SU-DHL-6 (cell line): ENCODE data around the gene HYDIN.
"Not testable (repeated sequence)": the region's sequence is repeated elsewhere in the genome, so short reads cannot be mapped to it uniquely, and the experiment has no call there.

Source experiments
- H2AFZ ChIP-seq: fragments of 200-600 bp; sonication (generic); 2 replicates; pipeline ENCODE4 v1.6.1; 2014; ENCODE audit warnings: low read depth, mild to moderate bottlenecking, moderate library complexity, mixed read lengths, antibody characterized with exemption, low read length; ENCODE audit not compliant: severe bottlenecking
- H3F3A ChIP-seq: fragments of 200-600 bp; shearing (Covaris generic); 2 replicates; pipeline ENCODE4 v1.6.0; 2016; ENCODE audit warnings: antibody characterized with exemption, mild to moderate bottlenecking; ENCODE audit not compliant: insufficient read depth
- H3K27ac ChIP-seq: fragments of 200-600 bp; sonication (generic); 2 replicates; pipeline ENCODE4 v1.5.1; 2016; ENCODE audit warnings: low read depth, mild to moderate bottlenecking, low read length, moderate library complexity, mixed read lengths
- H3K27me3 ChIP-seq: fragments of 200-600 bp; sonication (generic), shearing (Covaris generic); 2 replicates; pipeline ENCODE4 v1.6.0; 2014; ENCODE audit warnings: mild to moderate bottlenecking, low read length
- H3K36me3 ChIP-seq: fragments of 200-600 bp; sonication (generic); 2 replicates; pipeline ENCODE4 v1.6.1; 2014; ENCODE audit warnings: mild to moderate bottlenecking, low read length, mixed read lengths
- H3K4me2 ChIP-seq: fragments of 300-600, 200-600 bp; shearing (Covaris generic), sonication (generic); 2 replicates; pipeline ENCODE4 v1.6.0; 2014; ENCODE audit warnings: low read length, low read depth, mild to moderate bottlenecking; ENCODE audit not compliant: poor library complexity, severe bottlenecking
- H3K4me3 ChIP-seq: fragments of 200-600 bp; sonication (generic); 2 replicates; pipeline ENCODE4 v1.5.1; 2014; ENCODE audit warnings: antibody characterized with exemption, low read length, mild to moderate bottlenecking, mixed read lengths; ENCODE audit not compliant: insufficient read depth, poor library complexity, severe bottlenecking
- H3K79me2 ChIP-seq: fragments of 200-600 bp; sonication (generic); 2 replicates; pipeline ENCODE4 v1.6.1; 2014; ENCODE audit warnings: mild to moderate bottlenecking, low read length, moderate library complexity; ENCODE audit not compliant: insufficient read depth
- H3K9ac ChIP-seq: fragments of 200-600 bp; sonication (generic); 2 replicates; pipeline ENCODE4 v1.7.0; 2014; ENCODE audit warnings: mild to moderate bottlenecking, low read length
- H3K9me2 ChIP-seq: fragments of 200-600 bp; sonication (generic); replicated peaks from 2 replicates; pipeline ENCODE4 v1.6.1; 2014; ENCODE audit warnings: low read length; ENCODE audit not compliant: insufficient read depth
- H3K9me3 ChIP-seq: fragments of 200-600 bp; sonication (generic); 2 replicates; pipeline ENCODE4 v1.6.1; 2014; ENCODE audit warnings: low read length, mixed read lengths; ENCODE audit not compliant: insufficient read depth
- H4K20me1 ChIP-seq: fragments of 200-600 bp; sonication (generic); 2 replicates; pipeline ENCODE4 v1.6.1; 2014; ENCODE audit warnings: low read depth, mild to moderate bottlenecking, antibody characterized with exemption, low read length, moderate library complexity, mixed read lengths
- EZH2phosphoT487 ChIP-seq: fragments of 200-600 bp; sonication (generic), shearing (Covaris generic); conservative IDR thresholded peaks from 2 replicates; pipeline ENCODE4 v1.6.1; 2018; ENCODE audit warnings: mild to moderate bottlenecking, antibody characterized with exemption, low read length, moderate library complexity, mixed read lengths
- TF ChIP-seq, protein P1 (sequence below): fragments of 200-600 bp; sonication (generic); IDR thresholded peaks from one replicate; pipeline ENCODE4 v1.5.1; 2017; ENCODE audit warnings: antibody characterized with exemption, mild to moderate bottlenecking, low read length, moderate library complexity; ENCODE audit not compliant: insufficient read depth, poor library complexity, severe bottlenecking

HYDIN gene

DNA sequence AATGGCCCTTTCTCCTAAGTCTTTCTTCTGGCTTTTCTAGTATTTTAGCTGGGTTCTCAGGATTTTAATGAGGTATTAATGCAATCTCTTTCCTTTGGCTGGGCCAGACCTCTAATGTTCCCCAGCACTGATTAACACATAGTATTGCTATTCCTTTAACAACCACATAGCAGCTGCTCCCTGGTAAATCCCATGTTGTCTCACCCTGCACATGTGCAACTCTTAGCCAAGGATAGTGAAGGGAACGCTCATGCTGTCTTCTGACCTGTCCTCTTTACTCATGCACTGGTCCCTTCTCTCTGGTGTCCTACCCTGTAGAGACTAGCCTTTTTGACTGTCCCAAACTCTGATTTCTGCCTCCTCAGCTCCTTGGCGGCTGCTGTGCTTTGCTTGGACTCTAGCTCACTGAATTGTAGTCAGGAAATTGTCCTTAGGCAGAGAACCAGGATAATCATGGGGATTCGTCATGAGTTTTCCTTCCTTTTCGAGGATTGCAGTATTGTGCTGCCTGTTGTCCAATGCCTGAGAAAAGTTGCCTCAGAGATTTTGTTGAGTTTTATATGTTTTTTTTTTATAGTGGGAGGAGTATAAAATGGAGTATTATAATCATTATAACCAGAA lies 406.9 kb downstream of the HYDIN start:
- not testable (repeated sequence) for H3K9me2 ChIP-seq, H4K20me1 ChIP-seq, H3K27me3 ChIP-seq

DNA sequence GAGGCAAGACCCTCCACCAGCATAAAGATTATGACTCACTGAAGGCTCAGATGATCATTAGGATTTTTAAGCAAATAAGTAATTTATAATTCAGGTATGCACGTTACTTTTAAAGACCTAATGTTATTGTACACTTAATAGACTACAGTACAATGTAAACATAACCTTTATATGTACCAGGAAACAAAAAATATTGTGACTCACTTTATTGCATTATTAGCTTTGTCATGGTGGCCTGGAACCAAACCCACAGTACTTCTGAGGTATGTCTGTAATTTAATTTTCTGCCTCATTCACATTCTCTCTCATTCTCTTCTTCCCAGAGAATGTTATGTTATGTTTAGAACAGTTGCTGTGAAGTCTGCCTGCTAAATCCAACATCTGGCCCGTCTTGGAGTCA lies 407.8 kb downstream of the HYDIN start:
- not testable (repeated sequence) for H3F3A ChIP-seq

More for the DNA sequence above, 406.9 kb downstream of the HYDIN start:
- not testable (repeated sequence) for H3K9me3 ChIP-seq, H3K79me2 ChIP-seq, H3K36me3 ChIP-seq, H3F3A ChIP-seq, H3K9ac ChIP-seq, H3K4me3 ChIP-seq, H3K4me2 ChIP-seq, H2AFZ ChIP-seq, H3K27ac ChIP-seq

DNA sequence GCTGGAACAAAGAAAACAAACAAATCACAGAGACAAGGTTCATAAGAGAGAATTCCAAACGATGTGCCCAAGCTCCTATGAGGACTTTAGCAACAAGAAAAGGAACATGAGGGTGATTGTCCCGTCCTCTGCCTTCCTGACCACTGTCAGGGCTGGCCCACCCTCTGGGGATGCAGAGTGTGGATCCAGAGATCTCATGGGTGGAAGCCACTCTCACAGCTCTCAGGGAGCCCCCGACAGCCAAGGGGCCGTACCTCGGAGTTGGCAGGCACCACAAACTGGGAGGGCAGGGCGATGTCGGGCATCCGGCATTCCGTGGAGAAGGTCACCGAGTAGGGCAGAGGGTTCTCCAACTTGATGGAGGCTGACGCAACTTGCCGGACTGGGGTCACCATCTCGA lies 412.4 kb downstream of the HYDIN start:
- H3K9me2 ChIP-seq, H3K79me2 ChIP-seq, H3K9ac ChIP-seq, H2AFZ ChIP-seq, H3K27ac ChIP-seq, H3F3A ChIP-seq, H3K27me3 ChIP-seq, H3K36me3 ChIP-seq, H4K20me1 ChIP-seq, H3K4me2 ChIP-seq, H3K9me3 ChIP-seq, H3K4me3 ChIP-seq: not testable (repeated sequence)

More for the DNA sequence above, 407.8 kb downstream of the HYDIN start:
- H3K36me3 ChIP-seq, H4K20me1 ChIP-seq, H3K9me2 ChIP-seq, H3K9ac ChIP-seq, H2AFZ ChIP-seq, H3K27ac ChIP-seq, H3K4me2 ChIP-seq, H3K4me3 ChIP-seq, H3K79me2 ChIP-seq, H3K27me3 ChIP-seq, H3K9me3 ChIP-seq: not testable (repeated sequence)

DNA sequence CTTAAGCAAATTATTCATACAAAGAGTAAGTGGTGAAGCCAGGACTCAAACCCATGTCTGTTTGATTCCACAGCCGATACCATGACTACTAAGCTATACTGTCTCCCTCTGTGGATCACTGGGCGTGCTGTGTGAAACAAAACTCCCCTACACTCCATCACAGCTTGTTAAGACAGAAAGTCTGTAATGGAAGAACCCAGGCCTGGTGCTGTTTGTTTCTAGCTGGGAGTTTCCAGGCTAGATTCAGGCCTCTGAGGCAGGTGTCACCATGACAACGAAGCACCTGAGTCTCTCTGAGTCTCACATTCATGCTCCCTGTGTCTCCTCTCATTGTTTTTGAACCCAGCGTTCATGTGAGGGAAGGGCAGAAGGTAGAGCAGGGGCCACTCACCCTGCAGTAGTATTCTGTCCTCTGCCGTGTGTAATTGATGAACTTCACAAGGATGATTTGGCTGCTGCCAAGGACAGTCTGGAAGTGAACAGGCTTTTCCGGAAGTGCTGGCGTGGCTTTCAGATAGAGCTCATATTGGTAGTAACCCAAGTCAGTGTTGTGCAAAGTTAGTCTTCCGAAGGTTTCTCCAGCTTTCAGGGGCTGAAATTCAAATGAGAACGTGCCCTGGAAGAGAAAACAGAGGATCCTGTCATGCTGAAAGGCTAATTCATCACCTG lies 421.0 kb downstream of the HYDIN start:
- Histone ChIP-seq H3K27me3 (no peaks in the 10 kb centered on the region), H3K9me3 (no peaks in the 10 kb centered on the region), H3K4me3 (no peak overlapping the region), H2AFZ (no peak overlapping the region), H3K9ac (no peak overlapping the region), H3K4me2 (no peak overlapping the region), H3K79me2 (no peaks in the 10 kb centered on the region), H3K9me2 (no peaks in the 10 kb centered on the region), H3F3A (no peaks in the 10 kb centered on the region), H3K27ac (no peak overlapping the region), H4K20me1 (no peaks in the 10 kb centered on the region), H3K36me3 (no peaks in the 10 kb centered on the region)
- TF ChIP-seq EZH2phosphoT487 = no peak
- TF ChIP-seq, protein P1, sequence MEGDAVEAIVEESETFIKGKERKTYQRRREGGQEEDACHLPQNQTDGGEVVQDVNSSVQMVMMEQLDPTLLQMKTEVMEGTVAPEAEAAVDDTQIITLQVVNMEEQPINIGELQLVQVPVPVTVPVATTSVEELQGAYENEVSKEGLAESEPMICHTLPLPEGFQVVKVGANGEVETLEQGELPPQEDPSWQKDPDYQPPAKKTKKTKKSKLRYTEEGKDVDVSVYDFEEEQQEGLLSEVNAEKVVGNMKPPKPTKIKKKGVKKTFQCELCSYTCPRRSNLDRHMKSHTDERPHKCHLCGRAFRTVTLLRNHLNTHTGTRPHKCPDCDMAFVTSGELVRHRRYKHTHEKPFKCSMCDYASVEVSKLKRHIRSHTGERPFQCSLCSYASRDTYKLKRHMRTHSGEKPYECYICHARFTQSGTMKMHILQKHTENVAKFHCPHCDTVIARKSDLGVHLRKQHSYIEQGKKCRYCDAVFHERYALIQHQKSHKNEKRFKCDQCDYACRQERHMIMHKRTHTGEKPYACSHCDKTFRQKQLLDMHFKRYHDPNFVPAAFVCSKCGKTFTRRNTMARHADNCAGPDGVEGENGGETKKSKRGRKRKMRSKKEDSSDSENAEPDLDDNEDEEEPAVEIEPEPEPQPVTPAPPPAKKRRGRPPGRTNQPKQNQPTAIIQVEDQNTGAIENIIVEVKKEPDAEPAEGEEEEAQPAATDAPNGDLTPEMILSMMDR = no peak

DNA sequence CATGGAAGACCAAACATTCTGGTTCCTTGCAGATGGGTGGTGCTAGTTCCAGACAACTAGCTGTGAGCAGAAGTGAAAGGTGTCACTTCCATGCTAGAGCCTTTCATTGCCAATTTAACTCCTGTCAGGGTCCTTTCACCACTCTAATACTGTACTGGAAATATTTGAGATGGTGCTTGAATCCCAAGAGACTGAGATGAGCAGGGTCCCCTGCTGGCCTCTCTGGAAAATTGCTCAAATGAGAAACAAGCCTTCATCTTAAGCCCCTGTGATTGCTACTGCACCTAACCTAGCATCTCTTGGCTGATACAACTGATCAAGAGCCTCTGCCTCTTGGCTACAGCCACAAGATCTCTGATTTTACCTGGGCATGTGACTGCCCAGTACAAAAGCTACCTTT lies 422.2 kb downstream of the HYDIN start:
- Histone ChIP-seq H3K9me3 (no peaks in the 10 kb centered on the region), H3K4me2 (no peak overlapping the region), H3K4me3 (no peak overlapping the region), H3F3A (no peaks in the 10 kb centered on the region), H2AFZ (no peak overlapping the region), H3K9me2 (no peaks in the 10 kb centered on the region), H4K20me1 (no peaks in the 10 kb centered on the region), H3K36me3 (no peaks in the 10 kb centered on the region), H3K27me3 (no peaks in the 10 kb centered on the region), H3K79me2 (no peaks in the 10 kb centered on the region), H3K27ac (no peak overlapping the region), H3K9ac (no peak overlapping the region)
- no peak for TF ChIP-seq EZH2phosphoT487
- TF ChIP-seq, protein P1 = no peak
